Measurements from ENCODE around the gene RALGPS2.

RALGPS2 gene

DNA sequence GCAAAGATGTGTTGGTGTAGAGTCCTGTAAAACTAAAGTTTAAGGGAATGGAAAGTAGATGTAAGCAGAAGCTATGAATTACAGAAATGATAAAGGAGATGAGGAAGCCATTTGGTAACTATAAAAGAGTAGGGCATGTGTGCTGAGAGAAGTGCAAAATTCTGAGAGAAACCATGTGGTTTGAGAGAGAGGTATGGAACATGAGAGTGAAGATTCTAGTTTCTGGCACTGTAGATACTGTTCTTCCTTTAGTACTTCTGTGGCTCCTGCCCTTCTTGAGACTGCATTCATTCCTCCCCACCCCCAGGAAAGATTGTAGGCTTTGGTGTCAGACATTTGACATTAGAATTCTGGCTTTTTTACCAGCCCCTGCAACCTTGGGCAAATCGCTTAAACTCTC lies 15.4 kb downstream of the RALGPS2 start (continued):
- TF ChIP-seq, protein P1, sequence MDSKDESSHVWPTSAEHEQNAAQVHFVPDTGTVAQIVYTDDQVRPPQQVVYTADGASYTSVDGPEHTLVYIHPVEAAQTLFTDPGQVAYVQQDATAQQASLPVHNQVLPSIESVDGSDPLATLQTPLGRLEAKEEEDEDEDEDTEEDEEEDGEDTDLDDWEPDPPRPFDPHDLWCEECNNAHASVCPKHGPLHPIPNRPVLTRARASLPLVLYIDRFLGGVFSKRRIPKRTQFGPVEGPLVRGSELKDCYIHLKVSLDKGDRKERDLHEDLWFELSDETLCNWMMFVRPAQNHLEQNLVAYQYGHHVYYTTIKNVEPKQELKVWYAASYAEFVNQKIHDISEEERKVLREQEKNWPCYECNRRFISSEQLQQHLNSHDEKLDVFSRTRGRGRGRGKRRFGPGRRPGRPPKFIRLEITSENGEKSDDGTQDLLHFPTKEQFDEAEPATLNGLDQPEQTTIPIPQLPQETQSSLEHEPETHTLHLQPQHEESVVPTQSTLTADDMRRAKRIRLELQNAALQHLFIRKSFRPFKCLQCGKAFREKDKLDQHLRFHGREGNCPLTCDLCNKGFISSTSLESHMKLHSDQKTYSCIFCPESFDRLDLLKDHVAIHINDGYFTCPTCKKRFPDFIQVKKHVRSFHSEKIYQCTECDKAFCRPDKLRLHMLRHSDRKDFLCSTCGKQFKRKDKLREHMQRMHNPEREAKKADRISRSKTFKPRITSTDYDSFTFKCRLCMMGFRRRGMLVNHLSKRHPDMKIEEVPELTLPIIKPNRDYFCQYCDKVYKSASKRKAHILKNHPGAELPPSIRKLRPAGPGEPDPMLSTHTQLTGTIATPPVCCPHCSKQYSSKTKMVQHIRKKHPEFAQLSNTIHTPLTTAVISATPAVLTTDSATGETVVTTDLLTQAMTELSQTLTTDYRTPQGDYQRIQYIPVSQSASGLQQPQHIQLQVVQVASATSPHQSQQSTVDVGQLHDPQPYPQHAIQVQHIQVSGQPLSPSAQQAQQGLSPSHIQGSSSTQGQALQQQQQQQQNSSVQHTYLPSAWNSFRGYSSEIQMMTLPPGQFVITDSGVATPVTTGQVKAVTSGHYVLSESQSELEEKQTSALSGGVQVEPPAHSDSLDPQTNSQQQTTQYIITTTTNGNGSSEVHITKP (tag by site-specific recombination; IDR thresholded peaks at IDR 0.05) = no peak

DNA sequence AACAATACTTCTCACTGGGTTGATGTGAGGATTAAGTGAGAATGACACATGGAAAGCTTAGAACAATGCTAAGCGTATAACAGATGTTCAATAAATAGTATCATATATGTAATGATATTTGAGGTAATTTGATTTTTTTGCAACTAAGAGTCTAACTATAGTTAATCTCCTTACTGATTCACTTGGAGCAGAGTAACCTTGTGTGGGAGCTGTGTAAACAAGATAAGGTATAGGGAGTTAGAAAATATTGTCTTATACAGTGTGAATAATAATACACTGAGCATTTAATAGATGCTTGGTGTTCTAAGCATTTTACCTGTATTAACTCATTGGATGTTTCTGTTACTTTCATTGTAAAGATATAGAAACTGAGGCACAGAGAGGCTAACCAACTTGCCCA lies 15.9 kb downstream of the RALGPS2 start:
- ChIA-PET POLR2A (no interaction called here), CTCF (interaction anchor here (0.9 to 1.0 kb wide), 2 partner anchors 13 to 262 kb away, joined by 4 to 5 read pairs; no protein-coding TSS in a partner anchor)
- no peak overlapping the region for H3K4me3 ChIP-seq (ENCODE audit: low read depth, low read length)
- H3K9me3 ChIP-seq (ENCODE audit: control insufficient read depth, insufficient read depth, low read depth, low read length) = no peaks in the 10 kb centered on the region
- no peak overlapping the region for H3K27ac ChIP-seq (ENCODE audit: extremely low read depth, low read depth, low read length)
- TF ChIP-seq ZNF211 (tag by site-specific recombination; IDR thresholded peaks at IDR 0.05; ENCODE audit: low read depth) (no peak), SCRT1 (tag by site-specific recombination; IDR thresholded peaks at IDR 0.05; ENCODE audit: borderline replicate concordance) (no peak), ZBTB21 (tag by site-specific recombination; IDR thresholded peaks at IDR 0.05) (no peak), ZNF529 (tag by site-specific recombination; IDR thresholded peaks at IDR 0.05; ENCODE audit: insufficient replicate concordance) (no peak), ZNF837 (tag by site-specific recombination; IDR thresholded peaks at IDR 0.05) (no peak), ZNF548 (tag by site-specific recombination; IDR thresholded peaks at IDR 0.05) (no peak), ZNF391 (tag by site-specific recombination; IDR thresholded peaks at IDR 0.05; ENCODE audit: borderline replicate concordance, low read depth) (no peak), ZNF23 (tag by site-specific recombination; IDR thresholded peaks at IDR 0.05; ENCODE audit: borderline replicate concordance) (no peak), MYNN (tag by site-specific recombination; IDR thresholded peaks at IDR 0.05; ENCODE audit: borderline replicate concordance) (no peak), ZNF274 (IDR thresholded peaks at IDR 0.05; ENCODE audit: low read length) (no peak), ZNF274 (tag by site-specific recombination; IDR thresholded peaks at IDR 0.05; ENCODE audit: borderline replicate concordance) (no peak)
- no peaks in the 10 kb centered on the region for H3K4me1 ChIP-seq (ENCODE audit: control insufficient read depth, insufficient read depth, low read length)
- peaks cover 10 to 11% of the 10 kb centered on the region in 2 experiments; a peak in 2 of 3 replicates for H3K36me3 ChIP-seq (ENCODE audit: control insufficient read depth in 2 of 2, insufficient read depth in 1 of 2, low read length in 2 of 2)

DNA sequence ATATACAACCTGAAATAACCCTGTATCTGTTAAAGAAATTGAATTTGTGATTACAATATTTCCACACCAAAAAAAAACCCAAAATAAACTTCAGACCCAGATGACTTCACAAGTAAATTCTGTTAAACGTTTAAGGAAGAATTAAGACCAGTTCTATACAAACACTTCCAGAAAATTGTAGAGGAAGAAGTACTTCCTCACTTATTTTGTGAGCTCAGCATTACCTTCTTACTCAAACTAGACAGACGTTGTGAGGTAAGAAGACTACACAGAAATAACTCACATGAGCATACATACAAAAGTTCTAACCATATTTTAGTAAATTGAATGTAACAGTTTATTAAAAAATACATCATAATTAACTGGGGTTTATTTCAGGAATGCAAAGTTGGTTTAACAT lies 18.8 kb downstream of the RALGPS2 start:
- Histone ChIP-seq H3K4me3 (ENCODE audit: low read depth, low read length) (no peak overlapping the region), H3K4me1 (ENCODE audit: control insufficient read depth, insufficient read depth, low read length) (no peaks in the 10 kb centered on the region), H3K27ac (ENCODE audit: extremely low read depth, low read depth, low read length) (no peak overlapping the region), H3K36me3 (ENCODE audit: control insufficient read depth in 2 of 2, insufficient read depth in 1 of 2, low read length in 2 of 2) (peaks cover 6 to 7% of the 10 kb centered on the region in 2 experiments; a peak in 2 of 3 replicates), H3K9me3 (ENCODE audit: control insufficient read depth, insufficient read depth, low read depth, low read length) (no peaks in the 10 kb centered on the region)
- POLR2A ChIA-PET = interaction anchor here (0.6 kb wide), 1 partner anchor 50 kb away, joined by 3 read pairs; no protein-coding TSS in a partner anchor
- TF ChIP-seq ZNF157 (tag by site-specific recombination; IDR thresholded peaks at IDR 0.05) = no peak
- TF ChIP-seq, protein P2, sequence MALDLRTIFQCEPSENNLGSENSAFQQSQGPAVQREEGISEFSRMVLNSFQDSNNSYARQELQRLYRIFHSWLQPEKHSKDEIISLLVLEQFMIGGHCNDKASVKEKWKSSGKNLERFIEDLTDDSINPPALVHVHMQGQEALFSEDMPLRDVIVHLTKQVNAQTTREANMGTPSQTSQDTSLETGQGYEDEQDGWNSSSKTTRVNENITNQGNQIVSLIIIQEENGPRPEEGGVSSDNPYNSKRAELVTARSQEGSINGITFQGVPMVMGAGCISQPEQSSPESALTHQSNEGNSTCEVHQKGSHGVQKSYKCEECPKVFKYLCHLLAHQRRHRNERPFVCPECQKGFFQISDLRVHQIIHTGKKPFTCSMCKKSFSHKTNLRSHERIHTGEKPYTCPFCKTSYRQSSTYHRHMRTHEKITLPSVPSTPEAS (tag by site-specific recombination; IDR thresholded peaks at IDR 0.05) = no peak
- TF ChIP-seq, protein P3, sequence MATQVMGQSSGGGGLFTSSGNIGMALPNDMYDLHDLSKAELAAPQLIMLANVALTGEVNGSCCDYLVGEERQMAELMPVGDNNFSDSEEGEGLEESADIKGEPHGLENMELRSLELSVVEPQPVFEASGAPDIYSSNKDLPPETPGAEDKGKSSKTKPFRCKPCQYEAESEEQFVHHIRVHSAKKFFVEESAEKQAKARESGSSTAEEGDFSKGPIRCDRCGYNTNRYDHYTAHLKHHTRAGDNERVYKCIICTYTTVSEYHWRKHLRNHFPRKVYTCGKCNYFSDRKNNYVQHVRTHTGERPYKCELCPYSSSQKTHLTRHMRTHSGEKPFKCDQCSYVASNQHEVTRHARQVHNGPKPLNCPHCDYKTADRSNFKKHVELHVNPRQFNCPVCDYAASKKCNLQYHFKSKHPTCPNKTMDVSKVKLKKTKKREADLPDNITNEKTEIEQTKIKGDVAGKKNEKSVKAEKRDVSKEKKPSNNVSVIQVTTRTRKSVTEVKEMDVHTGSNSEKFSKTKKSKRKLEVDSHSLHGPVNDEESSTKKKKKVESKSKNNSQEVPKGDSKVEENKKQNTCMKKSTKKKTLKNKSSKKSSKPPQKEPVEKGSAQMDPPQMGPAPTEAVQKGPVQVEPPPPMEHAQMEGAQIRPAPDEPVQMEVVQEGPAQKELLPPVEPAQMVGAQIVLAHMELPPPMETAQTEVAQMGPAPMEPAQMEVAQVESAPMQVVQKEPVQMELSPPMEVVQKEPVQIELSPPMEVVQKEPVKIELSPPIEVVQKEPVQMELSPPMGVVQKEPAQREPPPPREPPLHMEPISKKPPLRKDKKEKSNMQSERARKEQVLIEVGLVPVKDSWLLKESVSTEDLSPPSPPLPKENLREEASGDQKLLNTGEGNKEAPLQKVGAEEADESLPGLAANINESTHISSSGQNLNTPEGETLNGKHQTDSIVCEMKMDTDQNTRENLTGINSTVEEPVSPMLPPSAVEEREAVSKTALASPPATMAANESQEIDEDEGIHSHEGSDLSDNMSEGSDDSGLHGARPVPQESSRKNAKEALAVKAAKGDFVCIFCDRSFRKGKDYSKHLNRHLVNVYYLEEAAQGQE (tag by site-specific recombination; IDR thresholded peaks at IDR 0.05) = no peak
- TF ChIP-seq ZNF202 (tag by site-specific recombination; IDR thresholded peaks at IDR 0.05; ENCODE audit: borderline replicate concordance) = no peak
- TF ChIP-seq PRDM1 (tag by site-specific recombination; IDR thresholded peaks at IDR 0.05) = no peak
- no peak for TF ChIP-seq ZNF302 (tag by site-specific recombination; IDR thresholded peaks at IDR 0.05; ENCODE audit: low read depth)
- TF ChIP-seq KLF8 (tag by site-specific recombination; IDR thresholded peaks at IDR 0.05) = no peak
- TF ChIP-seq SP2 (tag by site-specific recombination; IDR thresholded peaks at IDR 0.05) = no peak
- CTCF ChIA-PET = no interaction called here

Measured in HEK293 (cell line).